ENCODE results near the gene NUPR2.
"Not testable (repeated sequence)": the region's sequence is repeated elsewhere in the genome, so short reads cannot be mapped to it uniquely, and the experiment has no call there.

NUPR2 gene

DNA sequence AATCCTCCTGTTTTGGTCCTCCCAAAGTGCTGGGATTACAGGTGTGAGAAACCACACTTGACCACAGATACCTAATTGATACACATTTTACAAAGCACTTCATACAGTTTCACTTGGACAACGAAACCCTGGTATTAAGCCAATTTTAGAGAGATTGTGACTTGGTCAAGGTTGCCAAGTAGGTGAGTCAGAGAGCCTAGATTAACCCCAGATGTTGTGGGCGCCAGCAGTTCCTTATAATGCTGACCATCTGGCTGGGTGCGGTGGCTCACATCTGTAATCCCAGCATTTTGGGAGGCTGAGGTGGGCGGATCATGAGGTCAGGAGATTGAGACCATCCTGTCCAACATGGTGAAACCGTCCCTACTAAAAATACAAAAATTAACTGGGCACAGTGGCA is 18.5 kb downstream of the NUPR2 start:
- TF ChIP-seq, protein P1, sequence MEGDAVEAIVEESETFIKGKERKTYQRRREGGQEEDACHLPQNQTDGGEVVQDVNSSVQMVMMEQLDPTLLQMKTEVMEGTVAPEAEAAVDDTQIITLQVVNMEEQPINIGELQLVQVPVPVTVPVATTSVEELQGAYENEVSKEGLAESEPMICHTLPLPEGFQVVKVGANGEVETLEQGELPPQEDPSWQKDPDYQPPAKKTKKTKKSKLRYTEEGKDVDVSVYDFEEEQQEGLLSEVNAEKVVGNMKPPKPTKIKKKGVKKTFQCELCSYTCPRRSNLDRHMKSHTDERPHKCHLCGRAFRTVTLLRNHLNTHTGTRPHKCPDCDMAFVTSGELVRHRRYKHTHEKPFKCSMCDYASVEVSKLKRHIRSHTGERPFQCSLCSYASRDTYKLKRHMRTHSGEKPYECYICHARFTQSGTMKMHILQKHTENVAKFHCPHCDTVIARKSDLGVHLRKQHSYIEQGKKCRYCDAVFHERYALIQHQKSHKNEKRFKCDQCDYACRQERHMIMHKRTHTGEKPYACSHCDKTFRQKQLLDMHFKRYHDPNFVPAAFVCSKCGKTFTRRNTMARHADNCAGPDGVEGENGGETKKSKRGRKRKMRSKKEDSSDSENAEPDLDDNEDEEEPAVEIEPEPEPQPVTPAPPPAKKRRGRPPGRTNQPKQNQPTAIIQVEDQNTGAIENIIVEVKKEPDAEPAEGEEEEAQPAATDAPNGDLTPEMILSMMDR (IDR thresholded peaks at IDR 0.05; ENCODE audit: low read depth, low read length, missing control alignments), result no peak
- no peak overlapping the region for H3K4me3 ChIP-seq (ENCODE audit: low read depth, low read length)
- no peak for DNase-seq (ENCODE audit: low read depth)

DNA sequence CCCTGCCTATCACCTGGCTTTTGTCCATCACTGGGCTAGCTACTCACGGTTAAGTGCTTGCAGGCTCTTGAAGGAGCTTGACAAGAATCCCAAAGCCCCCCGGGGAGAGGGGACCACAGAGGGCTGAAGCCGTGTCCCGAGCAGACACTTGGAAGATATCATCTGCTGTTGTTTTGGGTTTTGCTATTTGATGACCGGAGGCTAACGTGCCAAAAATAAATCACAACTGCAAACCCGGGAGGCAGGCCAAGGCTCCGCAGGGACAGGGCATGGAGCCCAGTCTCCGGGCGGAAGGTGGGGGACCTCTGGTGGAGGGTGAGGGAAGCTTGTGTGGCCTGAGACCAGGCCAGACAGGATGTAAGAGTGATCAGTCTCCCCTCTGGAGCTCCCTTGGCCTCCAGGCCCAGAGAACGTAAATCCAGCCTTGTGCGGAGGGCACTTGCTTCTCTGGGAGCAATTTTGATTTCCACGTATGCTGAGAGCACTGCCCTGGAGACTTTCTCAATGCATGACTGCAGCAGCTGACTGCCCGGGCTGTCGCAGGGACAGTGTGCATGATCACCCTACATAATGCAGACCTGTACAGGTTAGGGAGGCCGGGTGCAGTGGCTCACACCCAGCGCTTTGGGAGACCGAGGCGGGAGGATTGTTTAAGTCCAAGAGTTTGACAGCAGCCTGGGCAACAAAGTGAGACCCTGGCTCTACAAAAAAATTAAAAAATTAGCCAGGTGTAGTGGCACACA is 23.3 kb downstream of the NUPR2 start, which contains the start of gene PHKG1:
Gene PHKG1 (minus strand): TSS at position 164 of the 743 bp plus-strand sequence. CDS start 4,011 bp downstream, outside the sequence.
- DNase-seq (ENCODE audit: low read depth), result no peak
- H3K4me3 ChIP-seq (ENCODE audit: low read depth, low read length), result no peak within 1 kb of the TSS
- TF ChIP-seq, protein P1 (IDR thresholded peaks at IDR 0.05; ENCODE audit: low read depth, low read length, missing control alignments), result no peak

DNA sequence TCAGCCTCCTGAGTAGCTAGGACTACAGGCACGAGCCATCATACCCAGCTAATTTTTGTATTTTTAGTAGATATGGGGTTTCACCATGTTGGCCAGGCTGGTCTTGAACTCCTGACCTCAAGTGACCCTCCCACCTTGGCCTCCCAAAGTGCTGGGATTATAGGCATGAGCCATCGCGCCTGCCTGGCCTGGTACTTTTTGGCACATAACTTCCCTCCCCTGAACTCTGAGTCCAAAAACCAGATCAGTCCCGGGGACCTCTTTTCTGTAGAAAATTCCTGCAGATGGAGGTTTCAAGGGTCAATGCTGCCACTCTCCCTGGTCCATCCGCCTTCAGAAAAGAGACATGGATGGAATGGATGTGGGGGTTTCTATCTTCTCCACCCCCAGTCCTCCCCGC is 23.8 kb downstream of the NUPR2 start:
- DNase-seq (ENCODE audit: low read depth); H3K4me3 ChIP-seq (ENCODE audit: low read depth, low read length): not testable (repeated sequence)

DNA sequence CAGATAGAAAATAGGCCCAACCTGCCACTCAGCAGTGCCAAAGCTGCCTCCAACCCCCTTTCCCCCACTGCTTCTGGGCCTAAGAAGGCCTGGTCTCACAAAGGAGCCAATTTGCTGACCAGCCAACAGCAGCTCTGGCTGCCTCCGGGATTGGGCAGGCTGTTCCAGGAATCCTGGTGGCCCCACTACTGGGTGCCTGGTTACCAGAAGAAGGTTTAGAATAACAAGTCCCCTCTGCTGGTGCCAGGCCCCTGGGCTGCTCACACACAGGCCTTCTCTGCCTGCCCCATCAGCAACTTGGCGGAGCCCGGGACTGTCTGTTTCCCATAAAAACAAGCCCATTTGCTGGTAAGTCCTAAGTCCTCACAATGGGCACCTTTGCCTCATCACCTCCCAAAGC is 24.6 kb downstream of the NUPR2 start:
- DNase-seq (ENCODE audit: low read depth), result no peak
- TF ChIP-seq, protein P1 (IDR thresholded peaks at IDR 0.05; ENCODE audit: low read depth, low read length, missing control alignments), result no peak
- no peak overlapping the region for H3K4me3 ChIP-seq (ENCODE audit: low read depth, low read length)

DNA sequence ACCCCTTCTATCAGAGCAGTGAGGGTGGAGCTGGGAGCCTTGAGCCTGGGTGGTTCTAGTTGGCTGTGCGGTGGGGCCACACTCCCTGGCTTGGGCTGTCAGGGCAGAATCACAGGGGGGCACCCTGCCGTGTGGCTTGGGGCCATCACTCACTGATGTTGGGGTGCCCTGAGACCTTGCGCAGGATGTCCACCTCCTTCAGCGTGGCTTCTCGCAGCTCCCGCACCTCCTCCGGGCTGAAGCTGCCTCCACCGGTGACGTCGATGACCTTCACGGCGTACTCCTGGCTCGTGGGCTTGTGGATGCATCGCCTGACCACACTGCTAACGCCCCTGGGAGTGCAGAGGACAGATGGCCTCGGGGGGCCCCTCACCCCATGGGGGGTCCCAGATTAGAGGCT is 28.8 kb downstream of the NUPR2 start:
- no peak overlapping the region for H3K4me3 ChIP-seq (ENCODE audit: low read depth, low read length)
- no peak for DNase-seq (ENCODE audit: low read depth)
- TF ChIP-seq, protein P1 (IDR thresholded peaks at IDR 0.05; ENCODE audit: low read depth, low read length, missing control alignments), result no peak

DNA sequence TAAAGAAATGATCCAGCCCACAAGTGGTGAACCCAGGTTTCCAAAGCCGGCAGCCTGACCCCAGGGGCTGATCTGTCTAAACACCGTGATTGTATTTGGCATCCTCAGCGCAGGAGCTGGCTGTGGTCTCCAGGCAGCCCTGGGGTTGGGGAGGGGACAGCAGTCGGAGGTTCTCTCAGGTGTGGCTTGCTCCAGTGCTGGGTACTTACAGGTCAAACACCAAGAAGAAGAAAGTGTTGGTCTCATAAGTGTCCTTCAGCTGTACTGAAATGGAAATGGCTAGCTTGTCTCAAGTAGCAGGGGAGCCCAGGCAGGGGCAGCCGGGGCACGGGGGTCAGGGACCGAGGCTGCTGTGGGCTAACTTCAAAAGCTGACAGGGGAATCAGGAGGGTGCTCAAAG is 29.5 kb downstream of the NUPR2 start:
- TF ChIP-seq, protein P1 (IDR thresholded peaks at IDR 0.05; ENCODE audit: low read depth, low read length, missing control alignments), result no peak
- no peak for DNase-seq (ENCODE audit: low read depth)
- H3K4me3 ChIP-seq (ENCODE audit: low read depth, low read length), result no peak overlapping the region

DNA sequence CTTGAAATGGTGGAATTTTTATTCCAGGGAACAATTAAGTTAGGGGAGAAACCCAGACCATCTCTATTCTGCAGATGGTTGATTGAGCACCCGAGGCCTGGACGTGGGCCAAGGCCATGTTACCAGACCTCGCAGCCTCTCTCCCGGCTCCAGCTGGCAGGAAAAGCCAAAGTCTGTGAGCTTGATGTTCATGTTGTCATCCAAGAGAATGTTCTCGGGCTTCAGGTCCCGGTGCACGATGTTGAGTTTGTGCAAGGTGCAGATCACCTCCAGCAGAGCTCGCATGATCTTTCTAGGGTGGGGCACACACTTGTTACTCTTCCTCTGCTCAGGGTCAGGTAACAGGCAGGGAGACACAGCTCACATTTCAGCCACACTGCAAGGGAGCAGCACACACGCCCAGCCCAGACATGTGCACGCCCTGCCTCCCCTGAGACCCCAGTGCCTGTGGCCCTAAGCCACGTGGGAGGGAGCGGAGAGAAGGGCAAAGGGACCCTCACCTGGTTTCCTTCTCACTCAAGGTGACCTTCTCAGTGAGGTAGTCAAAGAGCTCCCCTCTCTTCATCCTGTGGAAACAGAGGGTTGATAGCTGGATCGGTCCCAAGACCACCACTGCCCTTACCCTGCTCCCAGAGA is 32.9 kb downstream of the NUPR2 start:
- DNase-seq (ENCODE audit: low read depth), result no peak
- TF ChIP-seq, protein P1 (IDR thresholded peaks at IDR 0.05; ENCODE audit: low read depth, low read length, missing control alignments), result no peak
- no peak overlapping the region for H3K4me3 ChIP-seq (ENCODE audit: low read depth, low read length)
